Endothelial cell of umbilical vein (primary cell): ENCODE data around the gene MAN2B1. TPM values are rescaled to one million over a fixed set of nuclear protein-coding genes. Genes with fewer than 3 reads are reported as not detected.

Source experiments
- BruUV-seq: library from RNA; stranded (reverse); fragments of 400-500 nt; replicated peaks from 2 replicates; lab custom pipeline; 2021; lab: Mats Ljungman, UMichigan
- CTCF ChIA-PET: fragments of 300-600, 350-600 bp; sonication (Branson Sonifier 250); formaldehyde crosslinking; loops from one replicate; lab custom pipeline; 2021; ENCODE audit warnings: antibody characterized with exemption, inconsistent platforms; lab: Charles Lee
- POLR2A ChIA-PET: fragments of 300-600, 350-600 bp; sonication (Branson Sonifier 250); formaldehyde crosslinking; loops from one replicate; lab custom pipeline; 2021; ENCODE audit warnings: antibody characterized with exemption, inconsistent platforms; lab: Charles Lee
- DNase-seq: peaks from one replicate; pipeline ENCODE4 v3.0.0-alpha.2; 2011; ENCODE audit warnings: low read depth, low spot score
- FAIRE-seq: peaks from 2 replicates; lab custom pipeline; 2011; peaks lifted over from hg19 to GRCh38; lab: Jason Lieb, UNC
- H2AFZ ChIP-seq: 2 replicates; pipeline ENCODE4 v1.6.0; 2012; ENCODE audit warnings: low read depth, low read length, control low read depth, inconsistent platforms
- H3K27ac ChIP-seq: 2 replicates; pipeline ENCODE4 v1.5.1; 2011; ENCODE audit warnings: low read depth, mild to moderate bottlenecking, control low read depth, low read length, moderate library complexity; ENCODE audit not compliant: insufficient read depth
- H3K27me3 ChIP-seq, 2 experiments: 2 replicates each; pipeline versions ENCODE4 v1.6.0 to v1.6.1; 2011; ENCODE audit warnings: low read length in 2 of 2, mixed read lengths in 1 of 2; ENCODE audit not compliant: control insufficient read depth in 2 of 2, insufficient read depth in 2 of 2
- H3K36me3 ChIP-seq, 2 experiments: 2 replicates in 1 of 2; 3 replicates in 1 of 2; pipeline ENCODE4 v1.5.1; 2011; ENCODE audit warnings: low read length in 2 of 2, mild to moderate bottlenecking in 1 of 2, moderate library complexity in 1 of 2; ENCODE audit not compliant: control insufficient read depth in 2 of 2, insufficient read depth in 2 of 2; ENCODE audit errors: extremely low read depth in 1 of 2
- H3K4me1 ChIP-seq: 3 replicates; pipeline ENCODE4 v1.5.1; 2011; ENCODE audit warnings: mild to moderate bottlenecking, low read length; ENCODE audit not compliant: control insufficient read depth, insufficient read depth; ENCODE audit errors: extremely low read depth
- H3K4me2 ChIP-seq: 2 replicates; pipeline ENCODE4 v1.6.1; 2011; ENCODE audit warnings: low read length, control low read depth, mixed read lengths; ENCODE audit not compliant: insufficient read depth
- H3K4me3 ChIP-seq, 3 experiments: fragments of 200-600 bp in 1 of 3; sonication (generic), shearing (Covaris generic) in 1 of 3; replicated peaks in 1 of 3; 2 replicates each; pipeline ENCODE4 v1.5.1; 2011 to 2016; ENCODE audit warnings: control low read depth in 3 of 3, low read length in 3 of 3, mild to moderate bottlenecking in 2 of 3, inconsistent platforms in 1 of 3, low read depth in 1 of 3, moderate library complexity in 1 of 3; ENCODE audit not compliant: insufficient read depth in 1 of 3
- H3K79me2 ChIP-seq: 2 replicates; pipeline ENCODE4 v1.6.0; 2012; ENCODE audit warnings: low read length, inconsistent platforms; ENCODE audit not compliant: control insufficient read depth, insufficient read depth
- H3K9ac ChIP-seq: replicated peaks from 2 replicates; pipeline ENCODE3; 2011; ENCODE audit warnings: low read length, control low read depth; ENCODE audit not compliant: insufficient read depth; ENCODE audit errors: extremely low read depth
- H3K9me1 ChIP-seq: replicated peaks from 3 replicates; pipeline ENCODE4 v1.6.0; 2011; ENCODE audit warnings: mild to moderate bottlenecking, low read length; ENCODE audit not compliant: control insufficient read depth, insufficient read depth; ENCODE audit errors: extremely low read depth
- H3K9me3 ChIP-seq: replicated peaks from 2 replicates; pipeline ENCODE4 v1.5.1; 2012; ENCODE audit warnings: low read length, inconsistent platforms; ENCODE audit not compliant: control insufficient read depth, insufficient read depth
- H4K20me1 ChIP-seq: replicated peaks from 2 replicates; pipeline ENCODE3; 2011; ENCODE audit warnings: mild to moderate bottlenecking, low read length; ENCODE audit not compliant: control insufficient read depth, insufficient read depth; ENCODE audit errors: extremely low read depth
- EZH2 ChIP-seq: IDR thresholded peaks from 2 replicates; pipeline ENCODE4 v1.6.1; 2012; ENCODE audit warnings: borderline replicate concordance, low read depth, mild to moderate bottlenecking, moderate library complexity, low read length, inconsistent platforms; ENCODE audit not compliant: severe bottlenecking
- FOS ChIP-seq: IDR thresholded peaks from 2 replicates; pipeline ENCODE4 v1.6.1; 2011; ENCODE audit warnings: mild to moderate bottlenecking, low read length, moderate library complexity, borderline replicate concordance; ENCODE audit not compliant: insufficient read depth
- GATA2 ChIP-seq: IDR thresholded peaks from 2 replicates; pipeline ENCODE4 v1.7.0; 2011; ENCODE audit warnings: low read depth, mild to moderate bottlenecking, moderate library complexity, mixed read lengths, low read length; ENCODE audit not compliant: insufficient read length, insufficient read depth
- JUN ChIP-seq: IDR thresholded peaks from 2 replicates; pipeline ENCODE4 v1.6.1; 2011; ENCODE audit warnings: borderline replicate concordance, low read depth; ENCODE audit not compliant: insufficient read length, insufficient read depth
- MYC ChIP-seq: IDR thresholded peaks from one replicate; pipeline ENCODE4 v1.6.1; 2011; ENCODE audit warnings: mild to moderate bottlenecking, low read depth, low read length
- POLR2A ChIP-seq: IDR thresholded peaks from 2 replicates; pipeline ENCODE4 v1.6.1; 2012; ENCODE audit warnings: low read depth, mild to moderate bottlenecking, control low read depth, low read length
- POLR2AphosphoS5 ChIP-seq: IDR thresholded peaks from 2 replicates; pipeline ENCODE4 v1.6.1; 2012; ENCODE audit warnings: low read depth, mild to moderate bottlenecking, control low read depth, low read length, moderate library complexity; ENCODE audit not compliant: insufficient read depth
- dilution Hi-C: fragments of 300-500 bp; cut with MboI; formaldehyde crosslinking; loops from one replicate; pipeline ENCODE4 v1.15.0; 2019; ENCODE audit warnings: low sequenced_read_pairs; ENCODE audit not compliant: extremely low pct_ligation_motif_present
- intact Hi-C: fragments of 100-400 bp; cut with micrococcal nuclease; formaldehyde crosslinking; loops from one replicate; pipeline ENCODE4 v1.10.0; 2022
- polyA plus RNA-seq, 4 experiments: library from polyadenylated mRNA; depleted of rRNA in 3 of 4; stranded (reverse) in 3 of 4; unstranded in 1 of 4; fragments of >200 nt; gene quantifications; 2 replicates each; pipeline versions ENCODE4 v1.2.1 to v1.2.3, GENCODE V29; 2011 to 2012; ENCODE audit warnings: missing spikeins in 1 of 4
- total RNA-seq: library from RNA; stranded (reverse); gene quantifications from 2 replicates; pipeline ENCODE4 v1.2.3, GENCODE V29; 2021
- TF ChIP-seq, protein P1 (sequence below), 2 donors: IDR thresholded peaks; 1 replicate in 1 of 2; 2 replicates in 1 of 2; pipeline ENCODE4 v1.5.1; 2011; ENCODE audit warnings: low read length in 2 of 2, mild to moderate bottlenecking in 2 of 2, moderate library complexity in 2 of 2, control low read depth in 1 of 2, inconsistent platforms in 1 of 2, low read depth in 1 of 2; ENCODE audit not compliant: insufficient read depth in 1 of 2; ENCODE audit errors: extremely low read depth in 1 of 2
- TF ChIP-seq, protein P2 (sequence below): IDR thresholded peaks from 2 replicates; pipeline ENCODE4 v1.6.1; 2011; ENCODE audit not compliant: insufficient read depth, insufficient read length

MAN2B1 gene
- total and polyA plus RNA-seq, 2 donors (not counting 3 experiments of a cell fraction or from before 2014, with no cell fraction given): 64.4 to 76.8 TPM

DNA sequence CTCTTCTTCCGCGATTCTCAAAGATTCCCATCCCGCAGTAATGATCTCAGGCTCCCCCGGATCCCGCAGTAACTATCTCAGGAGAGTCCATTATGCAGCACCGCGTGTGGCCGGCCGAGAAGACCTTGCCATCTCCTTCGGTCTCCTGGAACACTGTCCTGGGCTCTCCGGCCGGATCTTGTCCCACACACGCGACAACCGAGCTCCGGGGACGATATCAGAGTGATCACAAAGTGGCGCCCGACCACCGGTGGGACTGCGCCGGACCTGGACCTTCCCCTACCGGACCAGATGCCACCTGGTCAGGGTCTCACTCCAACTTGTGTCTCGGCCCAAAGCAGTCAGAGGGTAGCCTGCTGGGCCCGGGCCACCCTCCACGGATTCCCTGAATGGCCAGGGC, 24.0 kb downstream of the MAN2B1 start:
- H4K20me1 ChIP-seq: no peaks in the 10 kb centered on the region
- no peak overlapping the region for H3K4me2 ChIP-seq
- H3K9me3 ChIP-seq: no peaks in the 10 kb centered on the region
- DNase-seq (no peak), FAIRE-seq (no peak)
- no peak overlapping the region for H2AFZ ChIP-seq
- CTCF ChIA-PET: interaction anchor here (1.0 kb wide), 1 partner anchor 31 kb away, joined by 3 read pairs; the partner anchor contains the start of gene ZNF791
- H3K36me3 ChIP-seq: no peaks in the 10 kb centered on the region
- H3K79me2 ChIP-seq: no peaks in the 10 kb centered on the region
- no peaks in the 10 kb centered on the region for H3K4me1 ChIP-seq
- POLR2A ChIA-PET: no interaction called here
- no peaks in the 10 kb centered on the region for H3K9me1 ChIP-seq
- H3K27ac ChIP-seq: no peak overlapping the region
- H3K4me3 ChIP-seq: no peak overlapping the region
- BruUV-seq: no TSS peak
- TF ChIP-seq JUN: no peak
- no peak for TF ChIP-seq POLR2A
- no peak for TF ChIP-seq FOS
- TF ChIP-seq GATA2: no peak
- TF ChIP-seq EZH2: no peak
- TF ChIP-seq, protein P1, sequence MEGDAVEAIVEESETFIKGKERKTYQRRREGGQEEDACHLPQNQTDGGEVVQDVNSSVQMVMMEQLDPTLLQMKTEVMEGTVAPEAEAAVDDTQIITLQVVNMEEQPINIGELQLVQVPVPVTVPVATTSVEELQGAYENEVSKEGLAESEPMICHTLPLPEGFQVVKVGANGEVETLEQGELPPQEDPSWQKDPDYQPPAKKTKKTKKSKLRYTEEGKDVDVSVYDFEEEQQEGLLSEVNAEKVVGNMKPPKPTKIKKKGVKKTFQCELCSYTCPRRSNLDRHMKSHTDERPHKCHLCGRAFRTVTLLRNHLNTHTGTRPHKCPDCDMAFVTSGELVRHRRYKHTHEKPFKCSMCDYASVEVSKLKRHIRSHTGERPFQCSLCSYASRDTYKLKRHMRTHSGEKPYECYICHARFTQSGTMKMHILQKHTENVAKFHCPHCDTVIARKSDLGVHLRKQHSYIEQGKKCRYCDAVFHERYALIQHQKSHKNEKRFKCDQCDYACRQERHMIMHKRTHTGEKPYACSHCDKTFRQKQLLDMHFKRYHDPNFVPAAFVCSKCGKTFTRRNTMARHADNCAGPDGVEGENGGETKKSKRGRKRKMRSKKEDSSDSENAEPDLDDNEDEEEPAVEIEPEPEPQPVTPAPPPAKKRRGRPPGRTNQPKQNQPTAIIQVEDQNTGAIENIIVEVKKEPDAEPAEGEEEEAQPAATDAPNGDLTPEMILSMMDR (IDR thresholded peaks at IDR 0.05; ENCODE audit: extremely low read depth in 1 of 2, insufficient read depth in 1 of 2, low read depth in 1 of 2, low read length in 2 of 2): no peak
- TF ChIP-seq, protein P2, sequence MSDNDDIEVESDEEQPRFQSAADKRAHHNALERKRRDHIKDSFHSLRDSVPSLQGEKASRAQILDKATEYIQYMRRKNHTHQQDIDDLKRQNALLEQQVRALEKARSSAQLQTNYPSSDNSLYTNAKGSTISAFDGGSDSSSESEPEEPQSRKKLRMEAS: no peak
- no peak for TF ChIP-seq MYC
- no peak for TF ChIP-seq POLR2AphosphoS5
- H3K9ac ChIP-seq: no peak overlapping the region
- dilution Hi-C loops: no loop called here
- no peaks in the 10 kb centered on the region for H3K27me3 ChIP-seq
- intact Hi-C loops: no loop called here
